Measurements from ENCODE around the gene MBD3L1. TPM values are rescaled to one million over a fixed set of nuclear protein-coding genes. Genes with fewer than 3 reads are reported as not detected.

MBD3L1 gene
- total RNA-seq, 6 experiments from 2014 or later: not detected

- Mint-ChIP-seq H3K27me3 (ENCODE audit: insufficient read depth) (peaks cover 2% of the 10 kb centered on the region; the same call in 1 of the 2 replicates), H3K36me3 (ENCODE audit: low read depth) (no peaks in the 10 kb centered on the region), H3K4me1 (ENCODE audit: low read depth) (no peaks in the 10 kb centered on the region), H3K4me3 (no peak overlapping the region), H3K9me3 (peaks cover 27% of the 10 kb centered on the region), H3K27ac (no peak overlapping the region)
- TF ChIP-seq CTCF (IDR thresholded peaks at IDR 0.05): no peak
- DNase-seq: no peak
Observed at GRCh38 chr19:8849232-8849631, 17.1 kb downstream of the MBD3L1 start.

- no peak for DNase-seq
- Mint-ChIP-seq H3K27ac (no peak overlapping the region), H3K36me3 (ENCODE audit: low read depth) (no peaks in the 10 kb centered on the region), H3K4me3 (no peak overlapping the region), H3K27me3 (ENCODE audit: insufficient read depth) (peaks cover 2% of the 10 kb centered on the region; the same call in 1 of the 2 replicates), H3K9me3 (peaks cover 29% of the 10 kb centered on the region), H3K4me1 (ENCODE audit: low read depth) (no peaks in the 10 kb centered on the region)
- TF ChIP-seq CTCF (IDR thresholded peaks at IDR 0.05): no peak
Observed at GRCh38 chr19:8850488-8850887, 18.3 kb downstream of the MBD3L1 start.

GRCh38 chr19:8858260-8858659, 26.1 kb downstream of the MBD3L1 start:
- no peaks in the 10 kb centered on the region; the same call in 1 of the 2 replicates for H3K27me3 Mint-ChIP-seq (ENCODE audit: insufficient read depth)
- no peak for DNase-seq
- H3K27ac Mint-ChIP-seq: no peak overlapping the region
- peaks cover 34% of the 10 kb centered on the region for H3K9me3 Mint-ChIP-seq
- H3K4me1 Mint-ChIP-seq (ENCODE audit: low read depth): no peaks in the 10 kb centered on the region
- no peak overlapping the region for H3K4me3 Mint-ChIP-seq
- TF ChIP-seq CTCF (IDR thresholded peaks at IDR 0.05): no peak
- H3K36me3 Mint-ChIP-seq (ENCODE audit: low read depth): no peaks in the 10 kb centered on the region; the same call in 1 of the 2 replicates

- Mint-ChIP-seq H3K36me3 (ENCODE audit: low read depth) (no peaks in the 10 kb centered on the region), H3K9me3 (peaks cover 26% of the 10 kb centered on the region), H3K4me3 (no peak overlapping the region), H3K27me3 (ENCODE audit: insufficient read depth) (no peaks in the 10 kb centered on the region; the same call in 1 of the 2 replicates), H3K27ac (no peak overlapping the region), H3K4me1 (ENCODE audit: low read depth) (no peaks in the 10 kb centered on the region)
- no peak for TF ChIP-seq CTCF (IDR thresholded peaks at IDR 0.05)
- DNase-seq: no peak
Observed at GRCh38 chr19:8866344-8866743, 34.2 kb downstream of the MBD3L1 start.

DNA sequence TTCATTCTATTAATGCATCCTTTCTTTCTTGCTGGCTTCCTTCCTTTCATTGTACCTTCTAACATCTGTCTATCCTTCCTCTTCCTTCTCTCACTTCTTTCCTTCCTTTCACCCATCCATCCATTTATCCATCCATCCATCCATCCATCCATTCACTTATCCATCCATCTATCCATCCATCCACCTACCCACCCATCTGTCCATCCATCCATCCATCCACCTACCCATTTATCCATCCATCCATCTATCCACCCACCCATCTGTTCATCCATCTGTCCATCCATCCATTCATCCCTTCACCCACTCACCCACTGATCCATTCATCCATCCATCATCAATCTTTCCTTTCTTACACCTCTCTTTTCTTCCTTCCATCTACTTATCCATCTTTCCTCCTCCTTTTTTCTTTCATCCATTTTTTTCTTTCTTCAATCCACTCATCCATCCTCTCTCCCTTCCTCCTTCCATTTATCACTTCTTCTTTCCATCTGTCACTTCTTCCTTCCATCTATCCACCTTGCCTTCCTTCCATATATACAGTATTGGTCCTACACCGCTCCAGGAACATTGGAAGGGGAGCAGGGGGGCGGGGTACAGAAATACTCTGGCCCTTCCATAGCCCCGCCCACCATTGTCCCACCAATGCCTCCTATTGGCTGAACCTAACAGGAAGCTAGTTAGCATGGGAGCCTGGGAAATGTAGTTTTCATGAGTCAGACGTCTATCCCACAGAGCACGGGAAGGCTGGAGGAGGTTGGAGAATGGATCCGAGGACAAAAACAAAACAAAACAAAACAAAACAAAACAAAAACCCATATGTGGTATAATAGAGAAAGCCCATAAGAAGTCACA, 45.9 kb downstream of the MBD3L1 start:
- no peak overlapping the region for H3K4me3 Mint-ChIP-seq
- peaks cover 1% of the 10 kb centered on the region; the same call in 1 of the 2 replicates for H3K27me3 Mint-ChIP-seq (ENCODE audit: insufficient read depth)
- no peak for DNase-seq
- H3K4me1 Mint-ChIP-seq (ENCODE audit: low read depth): no peaks in the 10 kb centered on the region
- peaks cover 49% of the 10 kb centered on the region for H3K9me3 Mint-ChIP-seq
- no peak for TF ChIP-seq CTCF (IDR thresholded peaks at IDR 0.05)
- no peak overlapping the region for H3K27ac Mint-ChIP-seq
- H3K36me3 Mint-ChIP-seq (ENCODE audit: low read depth): peaks cover 1% of the 10 kb centered on the region; the same call in 1 of the 2 replicates
